Panc1 (cell line): ENCODE results near the gene EPB41L4B. TPM values are rescaled to one million over a fixed set of nuclear protein-coding genes. Genes with fewer than 3 reads are reported as not detected.

Experiments
- ATAC-seq: fragments of 200-7000 bp; cut with Tn5 transposase; 2 replicates; pipeline ENCODE4 v1.9.1; 2020; ENCODE audit warnings: mild to moderate bottlenecking, moderate library complexity
- BruUV-seq: library from RNA; stranded (reverse); fragments of 400-500 nt; replicated peaks from 2 replicates; lab custom pipeline; 2021; lab: Mats Ljungman, UMichigan
- CTCF ChIA-PET: fragments of 300-600 bp; sonication (Branson Sonifier 250); formaldehyde crosslinking; loops from one replicate; lab custom pipeline; 2022; ENCODE audit warnings: antibody characterized with exemption; lab: Charles Lee
- POLR2A ChIA-PET: fragments of 300-600 bp; sonication (Branson Sonifier 250); formaldehyde crosslinking; loops from one replicate; lab custom pipeline; 2022; ENCODE audit warnings: antibody characterized with exemption; lab: Charles Lee
- DNase-seq: peaks from one replicate; pipeline ENCODE4 v3.0.0-alpha.2; 2010; ENCODE audit warnings: low read depth, low spot score
- H3K27ac ChIP-seq: 2 replicates; pipeline ENCODE4 v1.5.1; 2011; ENCODE audit warnings: mild to moderate bottlenecking, low read length, inconsistent platforms
- H3K27me3 ChIP-seq: fragments of 200-500 bp; sonication (Bioruptor generic); 2 replicates; pipeline ENCODE4 v1.6.0; 2014; ENCODE audit warnings: low read length, inconsistent platforms; ENCODE audit not compliant: control insufficient read depth, insufficient read depth
- H3K36me3 ChIP-seq: fragments of 200-500 bp; sonication (Bioruptor generic); 2 replicates; pipeline ENCODE4 v1.5.1; 2014; ENCODE audit warnings: inconsistent platforms, mild to moderate bottlenecking, low read length, moderate library complexity; ENCODE audit not compliant: control insufficient read depth, insufficient read depth
- H3K4me1 ChIP-seq: 2 replicates; pipeline ENCODE4 v1.5.1; 2011; ENCODE audit warnings: inconsistent platforms, mild to moderate bottlenecking, low read length, moderate library complexity; ENCODE audit not compliant: control insufficient read depth, insufficient read depth
- H3K4me3 ChIP-seq, 2 experiments: 2 replicates each; pipeline ENCODE4 v1.5.1; 2011 to 2012; ENCODE audit warnings: low read depth in 2 of 2, low read length in 2 of 2, mild to moderate bottlenecking in 2 of 2, inconsistent platforms in 1 of 2, moderate library complexity in 1 of 2
- H3K9me3 ChIP-seq: fragments of 200-500 bp; sonication (Bioruptor generic); 2 replicates; pipeline ENCODE4 v1.5.1; 2014; ENCODE audit warnings: low read depth, mild to moderate bottlenecking, inconsistent platforms, low read length, moderate library complexity; ENCODE audit not compliant: control insufficient read depth, insufficient read depth
- CTCF ChIP-seq: fragments of 450-650 bp; IDR thresholded peaks from 2 replicates; pipeline ENCODE4 v1.5.1; 2017; ENCODE audit warnings: mild to moderate bottlenecking
- POLR2AphosphoS5 ChIP-seq: IDR thresholded peaks from 2 replicates; pipeline ENCODE4 v1.6.1; 2012; ENCODE audit warnings: mild to moderate bottlenecking, low read depth, low read length, moderate library complexity
- REST ChIP-seq, 2 experiments: IDR thresholded peaks; 2 replicates each; pipeline ENCODE4 v1.6.1; 2011 to 2012; ENCODE audit warnings: low read depth in 2 of 2, control low read depth in 1 of 2, low read length in 1 of 2, mild to moderate bottlenecking in 1 of 2, moderate library complexity in 1 of 2; ENCODE audit not compliant: insufficient read depth in 1 of 2
- SIN3A ChIP-seq: IDR thresholded peaks from 2 replicates; pipeline ENCODE4 v1.6.1; 2012; ENCODE audit warnings: low read depth, mild to moderate bottlenecking, low read length, moderate library complexity, borderline replicate concordance; ENCODE audit not compliant: insufficient read depth
- TCF7L2 ChIP-seq: IDR thresholded peaks from 2 replicates; pipeline ENCODE4 v1.6.1; 2011; ENCODE audit warnings: mild to moderate bottlenecking, low read depth, low read length, inconsistent platforms
- in situ Hi-C: cut with HindIII; loops from 2 replicates; pipeline ENCODE4 v1.10.0; 2016; ENCODE audit warnings: low sequenced_read_pairs, low pct_unique_long_range_greater_than_20kb
- intact Hi-C: fragments of 100-400 bp; cut with micrococcal nuclease; formaldehyde crosslinking; loops from one replicate; pipeline ENCODE4 v1.10.0; 2022; ENCODE audit not compliant: unreplicated experiment
- total RNA-seq: library from RNA; stranded (reverse); gene quantifications from one replicate; pipeline ENCODE4 v1.2.1, GENCODE V29; 2021; ENCODE audit not compliant: unreplicated experiment

The EPB41L4B gene
- total RNA-seq, 1 experiment from 2014 or later = 27.8 TPM

DNA sequence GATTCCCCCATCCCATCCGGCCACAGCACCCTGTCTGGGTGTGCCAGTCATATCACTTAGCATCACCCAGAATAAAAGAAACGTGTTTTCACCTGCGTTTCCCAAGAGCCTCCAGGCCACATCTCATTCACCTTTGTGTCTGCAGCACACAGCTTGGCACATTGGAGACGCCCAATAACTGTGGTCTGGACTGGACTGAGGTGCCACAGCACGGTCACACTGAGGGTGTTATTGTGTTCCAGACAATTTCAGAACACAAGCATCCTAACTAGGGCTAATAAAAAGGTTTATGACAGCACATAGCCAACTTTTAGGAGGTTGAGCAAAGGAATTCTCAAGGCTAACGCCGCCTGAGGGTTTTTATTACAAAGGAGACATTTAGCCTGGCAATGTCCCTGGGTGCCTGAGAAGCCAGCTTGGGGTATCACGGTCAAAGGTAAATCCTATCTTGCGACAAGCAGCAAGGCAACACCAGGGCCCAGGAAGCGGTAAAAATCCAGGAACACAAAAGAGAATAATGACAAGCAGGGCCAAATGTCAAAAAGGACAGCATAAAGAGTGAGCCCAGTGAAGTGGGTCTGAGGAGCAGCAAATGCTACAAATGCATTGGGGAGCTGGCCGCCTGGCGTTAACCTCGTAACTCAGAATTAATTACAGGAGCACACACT, 3.4 kb downstream of the EPB41L4B start:
- POLR2A ChIA-PET = no interaction called here
- intact Hi-C loops (loop anchor here (2.0 to 5.0 kb wide), 2 partner anchors 65 to 215 kb away; no protein-coding TSS in a partner anchor), in situ Hi-C loops (no loop called here)
- DNase-seq = no peak
- H3K27me3 ChIP-seq = no peaks in the 10 kb centered on the region
- H3K4me3 ChIP-seq = peak overlapping the region; percentile 53 to 61
- TF ChIP-seq CTCF (no peak), SIN3A (no peak), TCF7L2 (peak; percentile 93)
- H3K36me3 ChIP-seq = no peaks in the 10 kb centered on the region
- H3K4me1 ChIP-seq = peaks cover 57% of the 10 kb centered on the region
- peak overlapping the region; percentile 90 for H3K27ac ChIP-seq
- CTCF ChIA-PET = no interaction called here
- ATAC-seq = no peak
- H3K9me3 ChIP-seq = no peaks in the 10 kb centered on the region
- BruUV-seq = no TSS peak

DNA sequence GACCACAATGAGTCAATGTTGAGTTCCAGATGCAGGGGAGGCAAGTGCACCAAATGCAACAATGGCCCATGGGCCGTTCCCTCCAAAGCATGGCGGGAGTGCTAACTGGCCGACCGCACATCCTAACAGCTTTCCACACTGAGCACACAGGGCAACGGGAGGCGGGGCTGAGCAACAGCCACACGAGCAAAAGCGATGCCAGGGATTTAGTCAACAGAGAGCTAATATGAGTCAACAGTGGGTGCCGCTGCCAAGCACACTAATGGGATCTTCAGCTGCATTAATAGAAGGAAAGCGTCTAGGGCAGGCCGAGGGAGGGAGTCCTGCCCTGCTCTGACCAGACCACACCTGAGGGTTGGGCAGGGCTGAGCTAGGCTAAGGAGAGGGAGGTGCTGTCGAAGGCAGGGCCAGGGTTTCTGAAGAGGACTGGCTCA, 4.6 kb downstream of the EPB41L4B start:
- ChIA-PET CTCF (no interaction called here), POLR2A (no interaction called here)
- ATAC-seq (peak; percentile 79), DNase-seq (peak; percentile 89)
- Histone ChIP-seq H3K9me3 (no peaks in the 10 kb centered on the region), H3K27me3 (no peaks in the 10 kb centered on the region), H3K36me3 (no peaks in the 10 kb centered on the region), H3K4me3 (peak overlapping the region in 1 of 2 experiments; percentile 17; a peak in 2 of 4 replicates), H3K27ac (peak overlapping the region; percentile 90), H3K4me1 (peaks cover 67% of the 10 kb centered on the region)
- intact Hi-C loops (loop anchor here (2.0 to 5.0 kb wide), 2 partner anchors 63 to 214 kb away; no protein-coding TSS in a partner anchor), in situ Hi-C loops (no loop called here)
- BruUV-seq = no TSS peak
- TF ChIP-seq CTCF (no peak), REST (IDR thresholded peaks at IDR 0.05; ENCODE audit: insufficient read depth in 1 of 2, low read depth in 2 of 2, low read length in 1 of 2) (no peak), SIN3A (no peak), POLR2AphosphoS5 (peak; percentile 55; the same call in 1 of the 2 replicates), TCF7L2 (no peak)
